Measurements from ENCODE around the gene SGSM1. TPM values are rescaled to one million over a fixed set of nuclear protein-coding genes. Genes with fewer than 3 reads are reported as not detected.
A peak's percentile ranks its signal among the peaks of the same experiment; 100 is the strongest.

Gene SGSM1
- total RNA-seq, 4 donors from 2014 or later = 3.5 to 6.1 (median 4.4) TPM

GRCh38 chr22:24775769-24776492, 30.1 kb upstream of the SGSM1 start:
- peak in 1 of 2 donors; percentile 20 for DNase-seq (ENCODE audit: low spot score in 2 of 2)
- 26 to 36% methylated on average over 11 of the region's 11 CpGs for WGBS, 2 donors
- TF ChIP-seq CTCF (IDR thresholded peaks at IDR 0.05) (no peak), POLR2A (IDR thresholded peaks at IDR 0.05) (no peak)
- intact Hi-C loops (cut with DNase I; ENCODE audit: low total_unique reads) = no loop called here
- no peak overlapping the region for H3K4me3 ChIP-seq (ENCODE audit: low read depth, poor library complexity, severe bottlenecking)

- H3K4me3 ChIP-seq (ENCODE audit: low read depth, poor library complexity, severe bottlenecking) = no peak overlapping the region
- TF ChIP-seq POLR2A (IDR thresholded peaks at IDR 0.05) = no peak
- no peak for TF ChIP-seq CTCF (IDR thresholded peaks at IDR 0.05)
- intact Hi-C loops (cut with DNase I; ENCODE audit: low total_unique reads) = no loop called here
- no peak for DNase-seq (ENCODE audit: low spot score in 2 of 2)
- WGBS, 2 donors = 35 to 39% methylated on average over 5 of the region's 5 CpGs
These were observed 29.5 kb upstream of the SGSM1 start for GRCh38 chr22:24776525-24776924.

- DNase-seq (ENCODE audit: low spot score in 2 of 2) = no peak
- H3K4me3 ChIP-seq (ENCODE audit: low read depth, poor library complexity, severe bottlenecking) = no peak overlapping the region
- no peak for TF ChIP-seq POLR2A (IDR thresholded peaks at IDR 0.05)
- no peak for TF ChIP-seq CTCF (IDR thresholded peaks at IDR 0.05)
- intact Hi-C loops (cut with DNase I; ENCODE audit: low total_unique reads) = no loop called here
- WGBS, 2 donors = 90 to 92% methylated on average over 3 of the region's 3 CpGs
These were observed 16.5 kb upstream of the SGSM1 start for GRCh38 chr22:24789516-24789915.

- intact Hi-C loops (cut with DNase I; ENCODE audit: low total_unique reads) = no loop called here
- no peak overlapping the region for H3K4me3 ChIP-seq (ENCODE audit: low read depth, poor library complexity, severe bottlenecking)
- TF ChIP-seq POLR2A (IDR thresholded peaks at IDR 0.05) (no peak), CTCF (IDR thresholded peaks at IDR 0.05) (no peak)
- WGBS, 2 donors = 89 to 92% methylated on average over 6 of the region's 6 CpGs
- DNase-seq (ENCODE audit: low spot score in 2 of 2) = no peak
These were observed 14.6 kb upstream of the SGSM1 start for GRCh38 chr22:24791362-24791761.

GRCh38 chr22:24796056-24796455, 10.0 kb upstream of the SGSM1 start:
- intact Hi-C loops (cut with DNase I; ENCODE audit: low total_unique reads) = no loop called here
- 81 to 87% methylated on average over 3 of the region's 3 CpGs for WGBS, 2 donors
- TF ChIP-seq CTCF (IDR thresholded peaks at IDR 0.05) = no peak
- no peak for TF ChIP-seq POLR2A (IDR thresholded peaks at IDR 0.05)
- no peak overlapping the region for H3K4me3 ChIP-seq (ENCODE audit: low read depth, poor library complexity, severe bottlenecking)
- no peak for DNase-seq (ENCODE audit: low spot score in 2 of 2)

- H3K4me3 ChIP-seq (ENCODE audit: low read depth, poor library complexity, severe bottlenecking) = no peak overlapping the region
- WGBS, 2 donors = 64 to 67% methylated on average over 4 of the region's 4 CpGs
- DNase-seq (ENCODE audit: low spot score in 2 of 2) = no peak
- intact Hi-C loops (cut with DNase I; ENCODE audit: low total_unique reads) = no loop called here
- TF ChIP-seq CTCF (IDR thresholded peaks at IDR 0.05) = no peak
- TF ChIP-seq POLR2A (IDR thresholded peaks at IDR 0.05) = no peak
These were observed 9.2 kb upstream of the SGSM1 start for GRCh38 chr22:24796860-24797259.
